KG1 (cell line): ENCODE measurements around the gene IGLL5.
"Not testable (repeated sequence)": the region's sequence is repeated elsewhere in the genome, so short reads cannot be mapped to it uniquely, and the experiment has no call there.

Experiments
- DNase-seq: peaks from one replicate; lab custom pipeline; 2025; lab: John Stamatoyannopoulos, UW

Gene IGLL5

DNA sequence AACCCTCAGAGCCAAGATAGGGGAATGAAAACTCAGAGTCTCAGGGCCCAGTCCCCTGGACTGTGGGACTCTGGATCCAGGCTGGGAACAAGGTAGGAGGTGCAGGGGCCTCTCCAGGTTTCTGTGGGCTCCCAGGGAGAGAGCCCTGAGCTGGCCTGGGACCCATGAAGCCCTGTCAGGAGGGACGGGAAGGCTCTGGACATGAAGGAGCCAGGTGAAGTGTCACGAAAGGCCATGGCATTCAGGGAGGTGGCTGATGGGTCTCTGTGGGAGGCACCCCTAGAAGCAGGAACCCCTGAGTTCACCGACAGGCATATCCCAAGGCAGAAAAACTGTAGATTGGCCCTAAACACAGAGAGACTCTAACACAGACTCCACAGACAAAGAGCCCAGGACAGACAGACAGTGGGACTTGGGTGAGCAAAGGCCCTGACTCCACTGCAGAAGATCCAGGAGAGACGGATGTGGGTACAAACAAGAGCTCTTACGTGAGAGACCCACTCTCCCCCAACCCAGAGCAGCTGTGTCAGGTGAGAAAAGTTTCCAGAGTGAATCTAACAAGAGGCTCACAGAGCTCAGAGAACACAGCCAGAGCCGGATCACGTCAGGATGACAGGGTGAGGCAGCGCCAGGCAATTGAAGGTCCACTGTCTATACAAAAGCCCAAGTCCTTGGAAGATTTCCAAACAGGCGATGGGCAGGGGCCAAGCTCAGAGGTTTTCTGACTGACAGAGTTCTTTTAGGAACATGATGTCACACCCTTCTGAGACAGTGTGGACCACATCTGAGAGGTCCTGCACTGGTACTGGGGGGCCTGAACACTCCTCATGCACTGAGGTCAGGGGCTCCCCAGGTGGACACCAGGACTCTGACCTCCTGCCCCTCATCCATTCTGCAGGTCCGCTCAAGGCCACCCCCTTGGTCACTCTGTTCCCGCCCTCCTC is 27.4 kb downstream of the IGLL5 start:
- DNase-seq = no peak

DNA sequence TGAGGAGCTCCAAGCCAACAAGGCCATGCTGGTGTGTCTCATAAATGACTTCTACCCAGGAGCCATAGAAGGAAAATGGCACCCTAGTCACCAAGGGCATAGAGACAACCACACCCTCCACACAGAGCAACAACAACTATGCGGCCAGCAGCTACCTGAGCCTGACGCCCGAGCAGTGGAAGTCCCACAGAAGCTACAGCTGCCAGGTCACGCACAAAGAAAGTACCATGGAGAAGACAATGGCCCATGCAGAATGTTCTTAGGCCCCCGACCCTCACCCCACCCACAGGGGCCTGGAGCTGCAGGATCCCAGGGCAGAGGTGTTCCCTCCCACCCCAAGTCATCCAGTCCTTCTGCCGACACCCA is 28.0 kb downstream of the IGLL5 start:
- DNase-seq = no peak

GRCh38 chr22:22916215-22916951 is 28.8 kb downstream of the IGLL5 start:
- no peak for DNase-seq

DNA sequence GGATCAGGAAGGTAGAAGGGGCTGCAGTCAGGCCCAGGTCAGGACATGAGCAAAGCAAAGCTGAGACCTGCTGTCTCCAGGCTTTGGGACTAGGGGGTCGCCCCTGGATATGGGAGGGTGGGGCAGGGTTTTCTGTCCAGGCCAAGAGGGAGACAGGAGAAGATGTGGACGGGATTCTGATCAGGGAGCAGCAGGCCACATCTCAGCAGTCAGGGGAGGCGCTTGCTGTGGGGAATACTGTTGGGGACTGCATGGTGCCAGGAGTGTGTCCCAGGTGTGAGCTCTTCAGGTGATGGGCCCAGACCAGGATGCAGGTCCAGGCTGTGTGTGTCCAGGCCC is 29.3 kb downstream of the IGLL5 start:
- DNase-seq = no peak

DNA sequence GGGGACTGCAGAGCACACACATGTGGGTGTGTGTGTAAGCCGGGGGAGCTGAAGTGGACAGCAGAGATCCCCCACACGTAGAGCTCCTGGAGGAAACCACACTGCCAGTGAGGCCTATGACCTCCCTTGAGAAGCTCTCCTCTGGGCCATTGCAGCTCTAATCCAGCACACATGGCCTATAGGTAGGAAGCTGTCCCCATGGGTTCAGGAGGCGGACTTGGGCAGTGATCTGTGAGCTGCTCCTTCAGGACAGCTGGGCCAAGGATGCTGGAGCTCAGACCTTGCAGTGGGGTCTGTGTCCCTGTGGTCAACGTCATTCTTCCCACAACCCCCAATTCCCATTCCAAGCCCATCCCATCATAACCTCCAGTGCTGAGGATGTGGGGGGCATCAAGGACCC is 29.8 kb downstream of the IGLL5 start:
- no peak for DNase-seq

GRCh38 chr22:22918297-22918965 is 30.8 kb downstream of the IGLL5 start:
- no peak for DNase-seq

DNA sequence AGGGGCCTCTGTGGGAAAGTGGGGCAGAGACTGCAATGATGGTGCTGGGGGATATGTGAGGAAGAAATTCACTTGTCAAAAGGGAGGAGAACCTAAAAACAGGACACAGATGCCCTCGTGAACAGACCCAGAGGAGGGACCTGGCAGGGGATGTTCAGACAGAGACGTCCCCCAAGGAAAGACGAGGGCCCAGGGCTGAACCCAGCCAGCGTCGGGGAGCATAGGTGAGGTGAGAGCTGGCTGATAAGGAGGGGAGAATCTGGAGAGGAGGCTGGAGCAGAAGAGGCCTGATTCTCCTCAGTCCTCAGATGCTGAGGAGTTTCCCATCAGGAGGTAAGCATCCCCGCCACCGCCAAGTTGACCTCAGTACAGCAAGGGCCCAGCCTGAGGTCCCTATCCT is 31.4 kb downstream of the IGLL5 start:
- no peak for DNase-seq

GRCh38 chr22:22920104-22920654 is 32.6 kb downstream of the IGLL5 start:
- DNase-seq = no peak

DNA sequence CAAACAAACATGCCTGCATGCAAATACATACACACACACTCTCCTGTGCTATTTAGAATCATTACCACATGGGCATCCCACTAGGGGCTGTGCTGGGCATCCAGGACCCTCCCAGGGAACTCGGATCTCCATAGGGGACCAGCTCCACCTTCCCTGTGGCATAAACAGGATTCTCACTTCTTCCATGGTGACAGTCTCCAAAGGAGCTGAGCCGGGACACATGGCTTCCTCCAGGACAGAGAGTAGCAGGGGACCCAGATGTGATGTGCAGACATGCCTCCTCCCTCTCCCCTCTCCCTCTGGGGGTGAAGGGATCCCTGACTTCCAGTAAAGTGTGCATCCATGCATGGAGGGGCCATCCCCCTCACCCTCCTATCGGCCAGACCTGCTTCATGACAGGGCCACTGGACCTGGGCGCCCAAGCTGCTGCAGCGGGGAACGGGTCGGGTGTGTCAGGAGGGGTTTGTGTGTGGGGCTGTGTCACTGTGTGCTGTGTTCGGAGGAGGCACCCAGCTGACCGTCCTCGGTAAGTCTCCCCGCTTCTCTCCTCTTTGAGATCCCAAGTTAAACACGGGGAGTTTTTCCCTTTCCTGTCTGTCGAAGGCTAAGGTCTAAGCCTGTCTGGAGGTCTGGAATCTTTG is 33.4 kb downstream of the IGLL5 start:
- no peak for DNase-seq

DNA sequence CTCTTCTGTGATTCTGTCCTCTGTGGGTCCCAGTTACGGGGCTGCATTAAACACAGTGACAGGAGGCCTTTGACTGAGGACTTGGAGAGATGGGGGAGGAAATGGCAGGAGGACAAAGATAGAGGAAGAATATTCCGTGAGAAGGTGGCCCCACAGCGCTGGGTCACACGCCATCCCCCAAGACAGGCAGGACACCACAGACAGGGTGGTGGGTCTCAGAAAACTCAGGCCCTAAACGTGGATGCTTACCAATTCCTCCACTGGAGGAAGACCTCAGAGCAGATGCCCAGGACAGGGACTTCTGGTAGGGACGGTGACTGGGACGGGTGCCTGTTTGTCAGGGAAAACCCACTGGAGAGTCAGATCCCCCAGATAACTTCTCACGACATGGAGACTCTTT is 34.0 kb downstream of the IGLL5 start:
- no peak for DNase-seq

DNA sequence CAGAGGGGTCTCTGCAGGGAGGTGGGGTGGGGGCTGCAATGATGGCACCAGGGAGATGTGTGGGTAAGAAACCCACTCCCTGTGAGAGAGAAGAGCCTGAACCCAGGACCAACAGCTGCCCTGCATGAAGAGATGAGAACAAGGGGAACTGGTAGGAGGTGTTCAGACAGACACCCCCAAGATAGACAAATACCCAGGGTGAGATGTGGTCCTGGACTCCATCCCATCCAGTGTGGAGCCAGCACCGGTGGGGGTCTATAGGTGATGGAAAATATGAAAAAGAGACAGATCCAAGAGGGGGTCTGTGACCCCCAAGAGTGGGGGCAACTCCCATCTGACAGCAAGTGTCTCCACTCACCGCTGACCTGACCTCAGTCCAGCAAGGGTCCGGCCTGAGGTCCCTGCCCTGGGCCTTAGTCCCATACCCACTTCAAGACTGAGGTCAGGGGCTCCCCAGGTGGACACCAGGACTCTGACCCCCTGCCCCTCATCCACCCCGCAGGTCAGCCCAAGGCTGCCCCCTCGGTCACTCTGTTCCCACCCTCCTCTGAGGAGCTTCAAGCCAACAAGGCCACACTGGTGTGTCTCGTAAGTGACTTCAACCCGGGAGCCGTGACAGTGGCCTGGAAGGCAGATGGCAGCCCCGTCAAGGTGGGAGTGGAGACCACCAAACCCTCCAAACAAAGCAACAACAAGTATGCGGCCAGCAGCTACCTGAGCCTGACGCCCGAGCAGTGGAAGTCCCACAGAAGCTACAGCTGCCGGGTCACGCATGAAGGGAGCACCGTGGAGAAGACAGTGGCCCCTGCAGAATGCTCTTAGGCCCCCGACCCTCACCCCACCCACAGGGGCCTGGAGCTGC is 34.7 kb downstream of the IGLL5 start:
- not testable (repeated sequence) for DNase-seq

DNA sequence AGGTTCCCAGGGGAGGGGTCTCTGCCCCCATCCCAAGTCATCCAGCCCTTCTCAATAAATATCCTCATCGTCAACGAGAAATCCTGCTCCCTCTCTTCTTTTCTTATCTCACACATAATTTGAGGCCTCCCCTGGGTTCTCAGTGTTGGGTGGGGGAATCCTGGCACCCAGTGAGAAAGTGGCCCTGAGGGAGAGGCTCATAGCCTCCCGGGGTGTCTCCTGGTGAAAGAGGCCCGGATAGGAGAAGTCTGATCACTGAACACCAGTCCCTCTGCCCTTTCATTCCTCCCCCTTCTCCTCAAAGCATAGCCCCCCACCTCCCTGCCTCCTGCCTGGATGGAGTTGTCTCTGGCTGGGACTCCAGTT is 35.3 kb downstream of the IGLL5 start:
- no peak for DNase-seq

- no peak for DNase-seq
These were observed 35.8 kb downstream of the IGLL5 start for GRCh38 chr22:22923379-22923778.

DNA sequence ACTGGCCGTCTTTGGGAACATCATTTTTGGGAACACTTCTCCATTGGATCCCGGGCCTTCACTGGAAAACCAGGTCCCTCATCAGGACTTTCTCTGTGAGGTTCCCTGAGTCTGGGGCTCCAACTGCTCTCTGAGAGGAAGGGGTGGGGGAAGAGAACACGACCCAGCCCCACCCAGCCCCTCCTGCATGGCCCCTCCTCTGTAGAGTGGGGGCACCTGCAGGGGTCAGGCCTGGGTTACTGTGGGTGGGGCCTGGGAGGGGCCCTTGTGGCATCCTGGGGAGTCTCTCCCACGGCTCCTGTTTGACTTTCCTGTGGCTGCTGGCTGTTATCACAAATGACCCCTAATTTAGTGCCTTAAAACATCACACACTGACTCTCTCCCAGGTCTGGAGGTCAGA is 36.3 kb downstream of the IGLL5 start:
- DNase-seq = no peak

- DNase-seq = no peak
These were observed 36.9 kb downstream of the IGLL5 start for GRCh38 chr22:22924369-22925145.

DNA sequence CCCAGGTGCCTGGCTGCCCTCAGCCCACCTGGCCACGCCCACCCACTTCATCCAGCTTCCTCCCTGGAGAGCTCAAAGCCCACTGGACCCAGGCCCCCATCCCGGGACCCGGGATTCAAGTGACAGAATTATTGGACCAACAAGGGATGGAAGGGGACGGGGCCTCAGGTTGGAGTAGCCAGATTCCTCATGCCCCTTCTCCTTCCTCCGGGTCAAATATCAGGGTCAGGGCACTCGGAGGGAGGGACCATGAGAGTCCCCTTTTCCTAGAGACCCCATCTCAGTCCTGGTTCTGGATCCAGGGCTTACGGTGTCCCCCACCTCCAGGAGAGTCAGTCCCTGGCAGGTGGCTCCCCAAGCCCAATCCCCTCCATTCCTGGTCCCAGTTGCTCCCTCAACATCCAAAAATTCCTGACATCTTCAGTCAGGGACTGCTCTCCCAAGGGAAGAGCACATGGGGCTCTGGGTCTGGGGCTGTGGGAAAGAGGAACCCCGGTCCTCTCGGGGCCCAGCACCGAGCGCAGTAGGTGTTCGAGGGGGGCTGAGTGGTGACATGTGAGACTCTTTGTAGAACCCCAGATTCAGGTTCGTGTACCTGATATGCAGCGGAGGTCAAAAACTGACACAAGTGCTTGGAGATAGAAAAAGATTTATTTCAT is 37.7 kb downstream of the IGLL5 start:
- DNase-seq = no peak

GRCh38 chr22:22925805-22926369 is 38.3 kb downstream of the IGLL5 start:
- no peak for DNase-seq

DNA sequence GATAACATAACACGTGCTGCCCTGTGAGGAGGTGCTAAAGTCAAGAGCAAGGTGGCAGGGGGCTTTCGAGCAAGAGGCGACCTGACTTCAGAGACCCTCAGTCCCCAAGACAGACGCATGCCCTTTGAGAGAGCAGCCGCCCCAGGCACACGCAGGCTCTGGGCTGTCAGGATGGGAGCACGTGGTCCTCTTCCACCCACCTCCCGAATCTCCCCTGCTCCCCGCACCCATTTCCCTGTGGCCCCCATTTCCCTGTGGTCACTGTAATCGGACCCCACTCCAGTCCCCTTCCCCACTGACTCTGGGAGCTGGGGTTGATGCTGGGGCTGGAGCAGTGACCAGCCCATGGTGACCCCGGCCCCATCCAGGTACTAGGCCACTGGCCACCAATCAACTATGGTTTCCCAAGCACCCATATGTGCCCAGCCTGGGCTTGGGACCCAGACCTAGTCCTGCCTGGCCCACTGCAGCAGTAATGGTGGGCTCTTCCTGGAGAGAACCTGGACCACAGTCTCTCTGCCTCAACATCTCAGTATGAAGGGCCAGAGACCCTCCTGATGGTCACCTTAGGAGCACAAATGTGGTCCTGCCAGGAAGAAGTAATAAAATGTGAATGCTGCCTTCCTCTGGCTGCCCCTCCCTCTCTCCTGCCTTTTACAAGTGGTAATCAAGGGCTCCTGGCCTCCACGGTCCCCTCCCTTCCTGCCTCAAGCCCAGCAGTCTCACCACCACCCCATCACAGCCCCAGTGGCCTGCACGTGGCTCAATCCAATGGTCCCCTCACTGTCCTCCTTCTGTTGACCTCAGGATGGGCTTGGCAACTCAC is 39.0 kb downstream of the IGLL5 start:
- DNase-seq = no peak
